Suppressor macrophage (primary cell): ENCODE results near the gene ADAM23.

Source experiments
- DNase-seq, 4 experiments: peaks; one replicate each; pipeline ENCODE4 v3.0.0-alpha.2; 2020 to 2022

ADAM23 gene

GRCh38 chr2:206511283-206511682, 68.0 kb downstream of the ADAM23 start:
- DNase-seq = no peak

GRCh38 chr2:206512999-206513398, 69.7 kb downstream of the ADAM23 start:
- DNase-seq = no peak

GRCh38 chr2:206515580-206515979, 72.2 kb downstream of the ADAM23 start:
- DNase-seq = no peak

- no peak for DNase-seq
Observed at GRCh38 chr2:206518997-206519396, 75.7 kb downstream of the ADAM23 start.

- DNase-seq = no peak
Observed at GRCh38 chr2:206520450-206520849, 77.1 kb downstream of the ADAM23 start.

GRCh38 chr2:206521115-206521514, 77.8 kb downstream of the ADAM23 start:
- DNase-seq = no peak

GRCh38 chr2:206521612-206522011, 78.3 kb downstream of the ADAM23 start:
- DNase-seq = no peak

- DNase-seq = no peak
Observed at GRCh38 chr2:206526416-206526815, 83.1 kb downstream of the ADAM23 start.

- no peak for DNase-seq
Observed at GRCh38 chr2:206527153-206527552, 83.8 kb downstream of the ADAM23 start.

- no peak for DNase-seq
Observed at GRCh38 chr2:206530727-206531126, 87.4 kb downstream of the ADAM23 start.

- DNase-seq = no peak
Observed at GRCh38 chr2:206531996-206532543, 88.7 kb downstream of the ADAM23 start.

- DNase-seq = no peak
Observed at GRCh38 chr2:206533977-206534376, 90.6 kb downstream of the ADAM23 start.

- no peak for DNase-seq
Observed at GRCh38 chr2:206535260-206535986, 92.1 kb downstream of the ADAM23 start.

GRCh38 chr2:206540757-206541156, 97.4 kb downstream of the ADAM23 start:
- no peak for DNase-seq

- no peak for DNase-seq
Observed at GRCh38 chr2:206543073-206543472, 99.7 kb downstream of the ADAM23 start.

- no peak for DNase-seq
Observed at GRCh38 chr2:206548383-206548782, 105.1 kb downstream of the ADAM23 start.

GRCh38 chr2:206555721-206556120, 112.4 kb downstream of the ADAM23 start:
- DNase-seq = no peak

GRCh38 chr2:206556357-206556949, 113.1 kb downstream of the ADAM23 start:
- DNase-seq = peak in 2 of 4 experiments; percentile 36 to 55

- DNase-seq = no peak
Observed at GRCh38 chr2:206557321-206557720, 114.0 kb downstream of the ADAM23 start.

- no peak for DNase-seq
Observed at GRCh38 chr2:206558492-206558891, 115.2 kb downstream of the ADAM23 start.

- no peak for DNase-seq
Observed at GRCh38 chr2:206561962-206562361, 118.6 kb downstream of the ADAM23 start.

- no peak for DNase-seq
Observed at GRCh38 chr2:206562375-206562774, 119.0 kb downstream of the ADAM23 start.

- DNase-seq = no peak
Observed at GRCh38 chr2:206563374-206563773, 120.0 kb downstream of the ADAM23 start.

- no peak for DNase-seq
Observed at GRCh38 chr2:206565666-206566065, 122.3 kb downstream of the ADAM23 start.
